ENCODE measurements around the gene MRE11.

GRCh38 chr11:94401773-94402265, 91.8 kb downstream of the MRE11 start:
- TF ChIP-seq CTCF (IDR thresholded peaks at IDR 0.05) (no peak), EZH2 (IDR thresholded peaks at IDR 0.05; ENCODE audit: borderline replicate concordance, insufficient read depth, low read depth, low read length, poor library complexity, severe bottlenecking) (no peak)

Data from B cell (primary cell).